AML-193 (cell line): ENCODE measurements around the gene ALKBH3.

ENCODE experiments used
- DNase-seq, 2 experiments: peaks; one replicate each; lab custom pipeline; 2025; lab: John Stamatoyannopoulos, UW

The ALKBH3 gene

DNA sequence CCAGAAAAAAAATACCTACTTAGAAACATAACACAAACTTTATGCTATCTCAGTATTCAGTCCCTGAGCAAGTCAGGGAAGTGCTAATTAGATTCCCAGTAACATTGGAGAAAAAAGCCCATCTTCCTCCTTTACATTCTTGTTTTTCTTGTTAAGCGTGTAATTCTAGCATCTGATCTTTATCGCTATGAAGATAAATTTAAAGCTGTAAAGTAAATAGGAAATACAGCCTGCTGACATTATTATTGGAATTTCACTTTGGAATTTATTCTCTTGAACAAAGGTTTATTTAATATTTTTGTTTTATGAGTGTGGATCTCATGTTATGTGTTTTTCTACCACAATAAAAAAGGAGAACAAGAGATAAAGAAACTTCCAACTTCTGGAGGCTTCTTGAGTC lies 13.9 kb downstream of the ALKBH3 start:
- DNase-seq: no peak

DNA sequence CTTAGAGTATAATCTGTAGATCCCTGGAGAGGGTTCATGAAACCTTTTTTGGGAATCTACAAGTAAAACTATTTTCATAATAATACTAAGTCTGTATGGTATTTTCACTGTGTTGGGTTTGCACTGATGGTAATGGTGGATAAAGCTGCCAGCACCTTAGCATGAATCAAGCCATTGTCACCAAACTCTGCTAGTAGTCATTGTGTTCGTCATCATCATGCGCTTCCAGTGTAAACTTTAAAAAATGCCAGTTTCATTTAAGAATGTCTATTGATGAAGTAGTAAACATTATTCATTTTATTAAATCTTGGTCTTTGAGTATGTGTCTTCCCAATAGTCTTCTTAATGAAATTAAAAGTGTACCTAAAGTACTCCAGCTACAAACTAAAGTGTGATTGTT lies 15.0 kb downstream of the ALKBH3 start:
- DNase-seq: no peak

- DNase-seq: no peak
Observed at GRCh38 chr11:43898574-43898973, 17.9 kb downstream of the ALKBH3 start.

DNA sequence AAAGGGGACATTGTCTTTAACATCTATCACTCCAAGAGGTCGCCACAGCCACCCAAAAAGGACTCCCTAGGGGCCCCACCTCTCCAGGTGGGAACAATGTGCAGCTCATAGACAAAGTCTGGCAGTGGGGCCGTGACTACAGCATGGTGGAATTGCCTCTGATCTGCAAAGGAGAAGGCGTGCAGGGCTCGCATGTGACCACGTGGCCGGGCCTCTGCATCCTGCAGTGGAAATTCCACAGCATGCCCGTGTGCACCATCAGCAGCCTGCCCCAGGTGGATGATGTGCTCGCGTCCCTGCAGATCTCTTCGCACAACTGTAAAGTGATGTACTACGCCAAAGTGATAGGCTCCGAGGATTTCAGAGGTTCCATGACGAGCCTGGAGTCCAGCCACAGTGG lies 18.5 kb downstream of the ALKBH3 start:
- no peak for DNase-seq

DNA sequence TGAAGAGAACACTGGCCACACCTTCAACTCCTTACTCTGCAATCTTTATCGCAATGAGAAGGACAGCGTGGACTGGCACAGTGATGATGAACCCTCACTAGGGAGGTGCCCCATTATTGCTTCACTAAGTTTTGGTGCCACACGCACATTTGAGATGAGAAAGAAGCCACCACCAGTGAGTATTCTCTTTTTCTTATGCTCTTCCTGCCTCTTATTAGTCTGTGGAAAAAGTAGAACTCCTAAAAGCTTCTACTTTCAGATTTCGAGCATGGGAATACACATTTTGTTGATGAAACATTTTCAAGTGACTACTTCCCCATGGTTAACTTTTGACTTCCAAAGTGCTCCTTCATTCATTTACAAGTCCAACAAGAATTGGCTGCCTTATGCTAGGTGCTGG lies 20.9 kb downstream of the ALKBH3 start:
- DNase-seq: no peak

DNA sequence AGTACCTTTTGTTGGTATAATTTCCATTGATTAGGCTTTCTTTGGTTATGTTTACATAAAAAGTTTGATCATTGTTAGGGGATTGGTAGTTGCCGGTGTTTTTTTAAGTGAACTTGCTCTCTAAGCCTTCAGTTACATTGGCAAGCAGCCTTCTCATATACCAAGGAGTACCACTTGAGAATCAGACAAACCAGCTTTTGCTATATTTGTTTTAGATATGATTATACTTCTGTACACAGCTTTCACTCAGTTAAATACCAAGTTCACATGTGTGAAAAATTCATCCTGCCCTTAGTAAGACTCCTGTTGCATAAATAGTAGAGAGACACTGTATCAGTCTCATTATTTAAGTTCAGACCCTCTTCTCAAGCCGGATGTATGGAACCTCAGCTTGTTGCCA lies 22.4 kb downstream of the ALKBH3 start:
- DNase-seq: no peak

- no peak for DNase-seq
Observed at GRCh38 chr11:43903969-43904368, 23.3 kb downstream of the ALKBH3 start.

GRCh38 chr11:43904742-43905535 lies 24.3 kb downstream of the ALKBH3 start:
- DNase-seq: no peak

- no peak for DNase-seq
Observed at GRCh38 chr11:43905813-43906241, 25.2 kb downstream of the ALKBH3 start.

DNA sequence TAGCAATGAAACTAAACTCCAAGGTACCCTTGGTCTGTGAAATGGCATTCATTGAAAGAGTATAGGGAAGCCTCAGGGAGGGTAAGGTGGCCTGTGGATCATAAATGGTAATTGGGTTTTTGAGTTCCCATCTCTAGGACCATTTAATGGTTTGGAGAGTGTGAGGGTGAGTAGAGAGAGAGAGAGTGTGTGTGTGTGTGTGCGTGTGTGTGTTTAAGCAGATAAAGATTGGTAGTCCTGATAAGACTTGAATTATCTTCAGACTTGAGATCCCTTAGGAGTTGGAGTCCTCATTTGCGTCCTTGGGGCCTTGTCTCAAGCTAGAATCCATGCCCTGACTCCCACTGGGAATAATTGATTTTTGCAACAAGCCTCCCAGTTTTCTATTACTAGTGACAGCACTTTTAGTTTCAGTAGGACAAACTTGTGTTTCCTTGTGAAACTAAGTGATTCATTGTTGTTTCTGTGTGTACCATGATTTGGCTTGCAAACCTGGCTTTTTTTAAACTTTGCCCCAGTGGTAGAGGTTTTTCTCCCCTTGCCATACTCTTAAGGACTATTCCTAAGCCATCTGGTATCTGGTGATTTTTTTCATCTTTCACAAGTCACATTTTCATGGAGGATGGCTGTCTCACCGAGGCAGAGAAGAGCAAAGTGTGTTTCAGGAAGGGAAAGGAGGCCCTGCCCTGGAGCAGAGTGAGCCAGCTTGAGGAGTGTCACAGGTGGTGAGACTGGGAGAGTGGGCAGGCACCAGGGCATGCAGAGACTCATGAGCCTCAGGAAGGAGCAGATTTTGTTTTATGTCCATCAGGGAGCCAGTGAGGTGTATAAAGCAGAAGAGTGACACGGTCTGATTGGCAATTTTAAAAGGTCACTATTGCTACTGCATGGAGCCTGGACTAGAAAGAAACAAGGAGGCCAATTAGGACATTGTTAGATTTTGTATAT lies 26.7 kb downstream of the ALKBH3 start:
- DNase-seq: no peak

GRCh38 chr11:43908191-43908590 lies 27.6 kb downstream of the ALKBH3 start:
- no peak for DNase-seq

DNA sequence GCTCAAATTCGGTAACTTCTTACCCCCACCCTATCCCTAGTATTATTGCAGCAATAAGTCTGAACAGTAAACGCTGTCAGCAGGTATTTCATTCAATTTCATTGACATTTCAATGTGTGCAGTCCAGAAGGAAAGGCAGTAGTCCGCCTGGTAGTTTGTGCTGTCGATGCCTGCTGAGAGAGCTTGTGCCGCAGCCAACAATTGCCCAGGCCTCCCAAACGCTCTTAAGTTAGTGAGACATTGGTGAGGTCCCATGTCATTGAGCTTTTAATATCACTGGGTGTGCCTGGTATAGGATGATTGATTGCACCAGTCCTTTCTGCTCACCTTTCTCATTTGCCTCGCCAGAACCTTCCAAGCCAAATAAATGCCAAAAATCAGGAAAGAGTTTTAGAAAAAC lies 28.1 kb downstream of the ALKBH3 start:
- DNase-seq: no peak

DNA sequence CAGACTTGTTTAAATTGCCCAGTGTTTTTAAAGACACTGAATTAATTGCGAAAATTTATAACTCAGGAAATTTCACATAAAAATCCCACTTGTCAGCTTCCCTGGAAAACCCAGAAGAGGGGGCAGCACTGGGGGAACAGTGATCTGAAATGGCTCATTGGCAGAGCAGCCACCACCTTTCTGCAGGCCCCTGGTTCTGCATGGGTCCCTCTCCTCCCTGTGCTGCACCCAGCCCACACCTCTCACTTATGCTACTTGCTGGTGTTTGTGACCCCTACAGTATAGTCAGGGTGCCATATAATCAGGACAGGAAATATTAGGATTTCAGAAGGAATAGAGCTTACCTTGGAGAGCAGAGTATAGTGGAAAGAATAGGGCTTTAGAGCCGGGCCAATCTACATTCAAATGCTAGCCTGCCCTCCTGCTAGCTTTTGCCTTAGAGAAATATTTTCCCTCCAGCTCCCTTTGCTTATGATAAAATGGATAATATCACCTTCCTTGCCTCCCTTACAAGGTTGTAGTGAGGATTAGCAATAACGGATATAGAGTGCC lies 33.3 kb downstream of the ALKBH3 start:
- DNase-seq: no peak

GRCh38 chr11:43914466-43914865 lies 33.8 kb downstream of the ALKBH3 start:
- no peak for DNase-seq

DNA sequence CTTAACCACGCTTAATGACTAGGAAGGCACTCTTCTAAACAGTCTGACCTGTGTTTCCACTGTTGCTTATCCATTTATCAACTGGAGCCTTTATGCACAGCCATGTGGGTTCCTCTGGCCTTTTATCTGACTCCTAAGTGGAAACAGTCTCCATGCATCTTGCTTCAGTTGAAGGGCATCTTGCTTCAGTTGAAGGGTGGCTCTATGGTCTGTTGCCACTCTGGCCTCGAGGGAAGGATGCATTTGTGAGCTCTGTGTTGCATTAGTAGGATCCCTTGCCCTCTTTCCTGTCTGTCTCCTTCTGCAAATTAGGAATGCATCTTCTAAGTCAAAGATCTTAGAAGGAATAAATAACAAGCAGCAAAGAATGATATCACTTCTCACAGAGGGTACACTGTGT lies 36.0 kb downstream of the ALKBH3 start:
- DNase-seq: no peak

GRCh38 chr11:43917851-43918250 lies 37.2 kb downstream of the ALKBH3 start:
- no peak for DNase-seq

- DNase-seq: no peak
Observed at GRCh38 chr11:43918662-43919061, 38.0 kb downstream of the ALKBH3 start.

DNA sequence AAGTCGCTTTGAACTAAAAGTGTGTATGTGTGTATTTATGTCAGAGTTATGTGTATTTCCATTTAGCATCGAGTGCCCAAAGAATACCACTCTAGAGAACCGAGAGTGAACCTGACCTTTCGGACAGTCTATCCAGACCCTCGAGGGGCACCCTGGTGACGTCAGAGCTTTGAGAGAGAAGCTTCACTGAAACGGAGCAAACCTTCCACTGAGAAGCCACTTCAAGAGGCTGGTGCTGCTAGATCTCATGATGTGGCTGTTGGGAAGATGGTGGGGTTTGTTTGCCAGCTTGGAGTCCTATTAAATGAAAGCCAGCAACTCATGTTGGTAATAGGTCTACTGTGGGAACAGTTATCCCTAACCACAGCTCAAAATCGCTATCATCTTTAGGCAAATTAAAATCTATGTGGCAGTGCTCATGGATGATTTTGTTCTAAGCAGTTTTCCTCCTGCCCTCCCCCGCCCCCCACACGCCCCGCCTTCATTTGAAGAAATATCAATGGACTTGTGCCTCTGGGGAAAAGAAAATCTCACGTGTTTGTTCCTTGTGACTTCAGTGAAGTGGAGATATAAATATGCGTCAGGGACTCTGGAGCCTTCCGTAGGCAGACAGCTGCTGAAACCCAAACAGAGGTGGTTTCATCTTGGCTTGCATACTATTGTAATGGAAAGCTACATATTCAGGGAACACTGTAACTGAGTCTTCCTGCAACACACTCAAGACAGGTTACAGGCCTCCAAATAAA lies 39.4 kb downstream of the ALKBH3 start:
- DNase-seq: no peak

DNA sequence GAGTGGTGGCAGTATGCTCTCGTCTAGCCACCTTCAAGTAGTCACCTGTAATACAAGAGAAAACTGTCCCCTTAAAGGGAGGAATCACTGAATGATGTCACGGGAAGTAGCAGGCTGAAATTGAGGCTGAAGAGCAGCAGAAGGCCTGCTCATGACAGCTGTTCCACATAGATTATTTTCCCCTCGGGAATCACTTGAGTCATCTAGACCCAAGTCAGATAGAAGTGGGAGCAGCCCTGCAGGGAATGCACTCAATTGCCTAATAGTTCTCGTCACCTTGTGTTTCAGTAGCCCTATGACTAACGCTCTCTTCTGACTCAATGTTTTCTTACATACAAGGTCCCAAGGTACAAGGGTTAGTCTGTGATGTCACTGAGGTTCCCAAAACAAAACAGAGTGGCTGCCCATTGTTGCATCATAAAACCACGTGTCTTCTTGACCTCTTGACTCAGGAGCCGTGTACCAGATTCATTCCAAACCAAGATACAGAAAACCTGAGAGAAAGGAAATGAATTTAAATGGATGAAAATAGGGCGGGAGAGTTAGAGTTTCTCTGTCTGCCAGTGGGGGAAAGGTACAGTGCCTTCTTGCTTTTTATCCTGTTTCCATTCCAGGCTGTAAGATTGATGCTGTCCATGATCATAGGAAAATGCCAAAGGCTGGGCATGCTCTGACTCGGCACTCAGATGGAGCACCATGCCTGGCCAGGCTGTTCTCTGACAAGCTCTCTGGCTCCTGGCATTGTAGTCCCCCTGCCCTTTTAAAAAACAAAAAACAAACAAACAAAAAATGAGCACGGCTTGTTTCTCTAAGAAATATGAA lies 40.2 kb downstream of the ALKBH3 start:
- DNase-seq: no peak

- DNase-seq: no peak
Observed at GRCh38 chr11:43921561-43922294, 41.1 kb downstream of the ALKBH3 start.

DNA sequence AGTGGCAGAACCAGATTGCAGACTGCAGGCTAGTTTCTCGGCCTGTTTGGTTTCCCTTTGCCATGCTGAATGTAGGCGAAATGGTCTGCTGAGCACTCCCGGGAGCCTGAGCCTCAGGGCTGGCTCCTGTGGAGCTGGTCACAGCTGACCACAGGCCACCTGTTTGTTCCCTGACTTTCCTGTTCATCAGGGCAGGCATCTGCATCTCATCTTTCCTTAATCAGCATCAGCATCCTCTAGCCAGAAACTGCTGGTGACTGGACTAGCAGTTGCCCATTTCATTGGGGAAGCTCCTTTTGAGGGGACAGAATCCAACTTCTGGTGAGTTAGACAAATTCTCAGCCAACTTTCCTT lies 41.6 kb downstream of the ALKBH3 start:
- no peak for DNase-seq
